ENCODE data around the gene TM9SF1. TPM values are rescaled to one million over a fixed set of nuclear protein-coding genes. Genes with fewer than 3 reads are reported as not detected.
A peak's percentile ranks its signal among the peaks of the same experiment; 100 is the strongest.

The TM9SF1 gene
- total and polyA plus RNA-seq, 2 of the 13 experiments (the other 11 are each of a cell fraction or from before 2014, with no cell fraction given), result 83.2 to 110 TPM

DNA sequence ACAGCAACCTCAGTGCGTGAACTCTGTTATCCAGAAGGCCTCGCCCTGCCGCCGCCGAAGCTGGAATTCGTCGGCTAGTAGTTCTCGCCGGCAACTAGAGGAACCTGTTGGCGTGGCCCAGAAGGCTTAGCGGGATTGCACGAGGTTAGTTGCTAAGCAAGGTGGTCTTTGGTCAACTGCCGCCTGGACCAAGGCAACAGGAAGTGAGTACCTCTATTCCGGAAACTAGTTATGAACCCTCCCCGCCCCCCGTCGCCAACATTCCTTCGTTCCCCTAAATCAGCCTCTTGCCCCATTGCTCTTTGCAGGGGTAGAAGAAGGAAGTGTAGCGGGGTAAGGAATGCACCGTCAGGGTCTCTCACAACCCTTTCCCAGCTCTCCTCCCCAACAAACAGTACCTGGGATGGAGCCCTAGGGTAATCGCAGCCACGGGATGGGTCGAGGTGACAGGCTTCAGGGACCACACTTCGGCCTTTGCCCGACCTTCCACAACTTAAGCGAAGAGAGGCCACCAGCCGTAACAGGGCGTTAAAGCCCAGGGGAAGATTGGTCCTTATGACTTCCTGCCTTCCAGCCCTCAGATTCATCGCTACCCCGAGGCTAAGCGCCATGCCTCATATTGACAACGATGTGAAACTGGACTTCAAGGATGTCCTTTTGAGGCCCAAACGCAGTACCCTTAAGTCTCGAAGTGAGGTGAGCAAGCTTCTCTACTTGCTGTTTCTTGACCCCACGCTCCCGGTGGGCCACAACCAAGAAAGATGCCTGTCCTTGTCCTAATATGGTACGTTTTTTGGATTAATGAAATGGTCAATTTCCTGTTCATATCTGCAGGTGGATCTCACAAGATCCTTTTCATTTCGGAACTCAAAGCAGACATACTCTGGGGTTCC, 37.6 kb upstream of the TM9SF1 start, which contains the start of gene GMPR2 (continued):
- TF ChIP-seq, protein P1, sequence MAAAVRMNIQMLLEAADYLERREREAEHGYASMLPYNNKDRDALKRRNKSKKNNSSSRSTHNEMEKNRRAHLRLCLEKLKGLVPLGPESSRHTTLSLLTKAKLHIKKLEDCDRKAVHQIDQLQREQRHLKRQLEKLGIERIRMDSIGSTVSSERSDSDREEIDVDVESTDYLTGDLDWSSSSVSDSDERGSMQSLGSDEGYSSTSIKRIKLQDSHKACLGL (CRISPR knock-in tag; IDR thresholded peaks at IDR 0.05), result peak; percentile 44
- TF ChIP-seq POLR2G (IDR thresholded peaks at IDR 0.05; ENCODE audit: low read depth, low read length) (peak; percentile 96), ZFY (CRISPR knock-in tag; IDR thresholded peaks at IDR 0.05) (peak; percentile 98), TOE1 (CRISPR knock-in tag; IDR thresholded peaks at IDR 0.05) (no peak), GPN1 (CRISPR knock-in tag; IDR thresholded peaks at IDR 0.05; ENCODE audit: borderline replicate concordance) (no peak; the same call in 1 of the 2 replicates), PHF21A (CRISPR knock-in tag; IDR thresholded peaks at IDR 0.05) (peak; percentile 68; the same call in 1 of the 2 replicates), ZNF333 (CRISPR knock-in tag; IDR thresholded peaks at IDR 0.05; ENCODE audit: borderline replicate concordance) (peak; percentile 98), NFIB (CRISPR knock-in tag; IDR thresholded peaks at IDR 0.05; ENCODE audit: borderline replicate concordance) (no peak), ZNF709 (CRISPR knock-in tag; IDR thresholded peaks at IDR 0.05) (peak; percentile 69), CHCHD3 (CRISPR knock-in tag; IDR thresholded peaks at IDR 0.05) (peak; percentile 89; the same call in 1 of the 2 replicates)
- TF ChIP-seq, protein P2, sequence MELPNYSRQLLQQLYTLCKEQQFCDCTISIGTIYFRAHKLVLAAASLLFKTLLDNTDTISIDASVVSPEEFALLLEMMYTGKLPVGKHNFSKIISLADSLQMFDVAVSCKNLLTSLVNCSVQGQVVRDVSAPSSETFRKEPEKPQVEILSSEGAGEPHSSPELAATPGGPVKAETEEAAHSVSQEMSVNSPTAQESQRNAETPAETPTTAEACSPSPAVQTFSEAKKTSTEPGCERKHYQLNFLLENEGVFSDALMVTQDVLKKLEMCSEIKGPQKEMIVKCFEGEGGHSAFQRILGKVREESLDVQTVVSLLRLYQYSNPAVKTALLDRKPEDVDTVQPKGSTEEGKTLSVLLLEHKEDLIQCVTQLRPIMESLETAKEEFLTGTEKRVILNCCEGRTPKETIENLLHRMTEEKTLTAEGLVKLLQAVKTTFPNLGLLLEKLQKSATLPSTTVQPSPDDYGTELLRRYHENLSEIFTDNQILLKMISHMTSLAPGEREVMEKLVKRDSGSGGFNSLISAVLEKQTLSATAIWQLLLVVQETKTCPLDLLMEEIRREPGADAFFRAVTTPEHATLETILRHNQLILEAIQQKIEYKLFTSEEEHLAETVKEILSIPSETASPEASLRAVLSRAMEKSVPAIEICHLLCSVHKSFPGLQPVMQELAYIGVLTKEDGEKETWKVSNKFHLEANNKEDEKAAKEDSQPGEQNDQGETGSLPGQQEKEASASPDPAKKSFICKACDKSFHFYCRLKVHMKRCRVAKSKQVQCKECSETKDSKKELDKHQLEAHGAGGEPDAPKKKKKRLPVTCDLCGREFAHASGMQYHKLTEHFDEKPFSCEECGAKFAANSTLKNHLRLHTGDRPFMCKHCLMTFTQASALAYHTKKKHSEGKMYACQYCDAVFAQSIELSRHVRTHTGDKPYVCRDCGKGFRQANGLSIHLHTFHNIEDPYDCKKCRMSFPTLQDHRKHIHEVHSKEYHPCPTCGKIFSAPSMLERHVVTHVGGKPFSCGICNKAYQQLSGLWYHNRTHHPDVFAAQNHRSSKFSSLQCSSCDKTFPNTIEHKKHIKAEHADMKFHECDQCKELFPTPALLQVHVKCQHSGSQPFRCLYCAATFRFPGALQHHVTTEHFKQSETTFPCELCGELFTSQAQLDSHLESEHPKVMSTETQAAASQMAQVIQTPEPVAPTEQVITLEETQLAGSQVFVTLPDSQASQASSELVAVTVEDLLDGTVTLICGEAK (IDR thresholded peaks at IDR 0.05), result peak; percentile 60
- TF ChIP-seq, protein P2 (CRISPR knock-in tag; IDR thresholded peaks at IDR 0.05), result no peak; the same call in none of the 2 replicates
- TF ChIP-seq, protein P3, sequence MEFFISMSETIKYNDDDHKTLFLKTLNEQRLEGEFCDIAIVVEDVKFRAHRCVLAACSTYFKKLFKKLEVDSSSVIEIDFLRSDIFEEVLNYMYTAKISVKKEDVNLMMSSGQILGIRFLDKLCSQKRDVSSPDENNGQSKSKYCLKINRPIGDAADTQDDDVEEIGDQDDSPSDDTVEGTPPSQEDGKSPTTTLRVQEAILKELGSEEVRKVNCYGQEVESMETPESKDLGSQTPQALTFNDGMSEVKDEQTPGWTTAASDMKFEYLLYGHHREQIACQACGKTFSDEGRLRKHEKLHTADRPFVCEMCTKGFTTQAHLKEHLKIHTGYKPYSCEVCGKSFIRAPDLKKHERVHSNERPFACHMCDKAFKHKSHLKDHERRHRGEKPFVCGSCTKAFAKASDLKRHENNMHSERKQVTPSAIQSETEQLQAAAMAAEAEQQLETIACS (CRISPR knock-in tag; IDR thresholded peaks at IDR 0.05), result 0 out of 2 replicates have a peak, but pooled peaks have one; percentile 47
- TF ChIP-seq, protein P4, sequence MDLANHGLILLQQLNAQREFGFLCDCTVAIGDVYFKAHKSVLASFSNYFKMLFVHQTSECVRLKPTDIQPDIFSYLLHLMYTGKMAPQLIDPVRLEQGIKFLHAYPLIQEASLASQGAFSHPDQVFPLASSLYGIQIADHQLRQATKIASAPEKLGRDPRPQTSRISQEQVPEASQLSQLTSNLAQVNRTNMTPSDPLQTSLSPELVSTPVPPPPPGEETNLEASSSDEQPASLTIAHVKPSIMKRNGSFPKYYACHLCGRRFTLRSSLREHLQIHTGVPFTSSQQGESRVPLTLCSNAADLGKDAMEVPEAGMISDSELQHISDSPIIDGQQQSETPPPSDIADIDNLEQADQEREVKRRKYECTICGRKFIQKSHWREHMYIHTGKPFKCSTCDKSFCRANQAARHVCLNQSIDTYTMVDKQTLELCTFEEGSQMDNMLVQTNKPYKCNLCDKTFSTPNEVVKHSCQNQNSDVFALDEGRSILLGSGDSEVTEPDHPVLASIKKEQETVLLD (CRISPR knock-in tag; IDR thresholded peaks at IDR 0.05; ENCODE audit: low read depth), result no peak
- TF ChIP-seq, protein P5, sequence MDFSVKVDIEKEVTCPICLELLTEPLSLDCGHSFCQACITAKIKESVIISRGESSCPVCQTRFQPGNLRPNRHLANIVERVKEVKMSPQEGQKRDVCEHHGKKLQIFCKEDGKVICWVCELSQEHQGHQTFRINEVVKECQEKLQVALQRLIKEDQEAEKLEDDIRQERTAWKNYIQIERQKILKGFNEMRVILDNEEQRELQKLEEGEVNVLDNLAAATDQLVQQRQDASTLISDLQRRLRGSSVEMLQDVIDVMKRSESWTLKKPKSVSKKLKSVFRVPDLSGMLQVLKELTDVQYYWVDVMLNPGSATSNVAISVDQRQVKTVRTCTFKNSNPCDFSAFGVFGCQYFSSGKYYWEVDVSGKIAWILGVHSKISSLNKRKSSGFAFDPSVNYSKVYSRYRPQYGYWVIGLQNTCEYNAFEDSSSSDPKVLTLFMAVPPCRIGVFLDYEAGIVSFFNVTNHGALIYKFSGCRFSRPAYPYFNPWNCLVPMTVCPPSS (IDR thresholded peaks at IDR 0.05), result no peak
